ENCODE measurements around the gene RPS6KA4.
A peak's percentile ranks its signal among the peaks of the same experiment; 100 is the strongest.

The RPS6KA4 gene

DNA sequence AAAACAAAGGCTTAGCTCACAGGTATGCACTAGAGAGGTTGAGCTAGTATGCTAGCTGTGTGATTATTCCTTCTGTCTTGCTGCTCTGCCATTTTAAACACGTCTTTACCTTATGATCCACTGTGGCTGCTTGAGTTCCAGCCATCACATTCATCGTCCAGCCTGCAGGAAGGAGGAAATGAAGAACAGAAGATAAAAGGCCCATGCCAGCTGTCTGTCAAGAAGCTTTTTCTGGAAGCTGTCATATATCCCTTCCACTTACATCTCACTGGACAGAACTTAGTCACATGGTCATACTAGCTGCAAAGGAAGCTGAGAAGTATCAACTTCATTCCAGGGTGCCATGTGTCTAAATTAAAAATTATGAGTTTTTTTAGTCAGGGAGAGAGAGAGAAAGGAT, 31.6 kb upstream of the RPS6KA4 start:
- no peaks in the 10 kb centered on the region for H3K27me3 ChIP-seq (replicated peaks)
- TF ChIP-seq, protein P1, sequence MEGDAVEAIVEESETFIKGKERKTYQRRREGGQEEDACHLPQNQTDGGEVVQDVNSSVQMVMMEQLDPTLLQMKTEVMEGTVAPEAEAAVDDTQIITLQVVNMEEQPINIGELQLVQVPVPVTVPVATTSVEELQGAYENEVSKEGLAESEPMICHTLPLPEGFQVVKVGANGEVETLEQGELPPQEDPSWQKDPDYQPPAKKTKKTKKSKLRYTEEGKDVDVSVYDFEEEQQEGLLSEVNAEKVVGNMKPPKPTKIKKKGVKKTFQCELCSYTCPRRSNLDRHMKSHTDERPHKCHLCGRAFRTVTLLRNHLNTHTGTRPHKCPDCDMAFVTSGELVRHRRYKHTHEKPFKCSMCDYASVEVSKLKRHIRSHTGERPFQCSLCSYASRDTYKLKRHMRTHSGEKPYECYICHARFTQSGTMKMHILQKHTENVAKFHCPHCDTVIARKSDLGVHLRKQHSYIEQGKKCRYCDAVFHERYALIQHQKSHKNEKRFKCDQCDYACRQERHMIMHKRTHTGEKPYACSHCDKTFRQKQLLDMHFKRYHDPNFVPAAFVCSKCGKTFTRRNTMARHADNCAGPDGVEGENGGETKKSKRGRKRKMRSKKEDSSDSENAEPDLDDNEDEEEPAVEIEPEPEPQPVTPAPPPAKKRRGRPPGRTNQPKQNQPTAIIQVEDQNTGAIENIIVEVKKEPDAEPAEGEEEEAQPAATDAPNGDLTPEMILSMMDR (IDR thresholded peaks at IDR 0.05; ENCODE audit: low read depth, low read length, missing control alignments) = no peak
- no peak overlapping the region for H3K27ac ChIP-seq
- DNase-seq = no peak
- in situ Hi-C loops (cut with HindIII; ENCODE audit: low pct_ligation_motif_present, low sequenced_read_pairs) = no loop called here
- no peak overlapping the region for H3K4me3 ChIP-seq (ENCODE audit: low read depth, low read length)
- H3K36me3 ChIP-seq (replicated peaks) = peaks cover 5% of the 10 kb centered on the region

DNA sequence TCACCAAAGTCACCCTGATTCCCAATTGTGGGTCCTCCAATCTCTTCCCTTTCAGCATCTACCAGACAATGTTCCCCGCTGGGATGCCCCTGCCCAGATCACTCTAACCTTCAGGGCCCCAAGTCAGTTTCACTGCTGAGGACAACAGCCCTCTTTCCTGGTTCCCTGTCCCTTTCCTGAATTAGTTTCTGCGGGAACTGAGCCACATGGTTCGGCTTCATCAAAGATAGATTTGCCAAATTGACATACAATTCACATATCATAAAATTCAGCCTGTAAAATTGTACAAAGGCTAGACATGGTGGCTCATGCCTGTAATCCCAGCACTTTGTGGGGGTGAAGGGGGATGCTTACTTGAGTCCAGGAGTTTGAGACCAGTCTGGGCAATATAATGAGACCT, 31.0 kb upstream of the RPS6KA4 start:
- no peaks in the 10 kb centered on the region for H3K36me3 ChIP-seq (replicated peaks)
- TF ChIP-seq, protein P1 (IDR thresholded peaks at IDR 0.05; ENCODE audit: low read depth, low read length, missing control alignments) = no peak
- no peak overlapping the region for H3K4me3 ChIP-seq (ENCODE audit: low read depth, low read length)
- no peaks in the 10 kb centered on the region for H3K27me3 ChIP-seq (replicated peaks)
- H3K27ac ChIP-seq = no peak overlapping the region
- no peak for DNase-seq
- in situ Hi-C loops (cut with HindIII; ENCODE audit: low pct_ligation_motif_present, low sequenced_read_pairs) = no loop called here

DNA sequence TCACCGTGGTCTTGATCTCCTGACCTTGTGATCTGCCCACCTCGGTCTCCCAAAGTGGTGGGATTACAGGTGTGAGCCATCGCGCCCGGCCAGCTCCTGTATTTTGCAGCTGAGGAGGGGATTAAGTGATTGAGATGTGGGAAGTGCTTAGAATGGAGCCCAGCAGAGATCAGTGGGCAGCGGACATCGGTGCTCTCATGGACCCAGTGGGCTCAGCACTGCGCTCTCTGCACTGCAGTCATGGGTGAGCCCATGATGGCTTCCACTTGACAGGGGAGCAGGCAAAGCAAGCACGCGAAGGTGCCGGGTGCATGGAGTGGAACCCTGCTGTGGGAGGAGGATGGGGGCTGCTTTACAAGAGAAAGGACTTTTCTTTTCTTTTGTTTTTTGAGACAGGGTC, 28.1 kb upstream of the RPS6KA4 start:
- in situ Hi-C loops (cut with HindIII; ENCODE audit: low pct_ligation_motif_present, low sequenced_read_pairs) = no loop called here
- no peak for DNase-seq
- H3K36me3 ChIP-seq (replicated peaks) = no peaks in the 10 kb centered on the region
- no peak overlapping the region for H3K27ac ChIP-seq
- H3K4me3 ChIP-seq (ENCODE audit: low read depth, low read length) = no peak overlapping the region
- TF ChIP-seq, protein P1 (IDR thresholded peaks at IDR 0.05; ENCODE audit: low read depth, low read length, missing control alignments) = no peak
- no peaks in the 10 kb centered on the region for H3K27me3 ChIP-seq (replicated peaks)

GRCh38 chr11:64331569-64332371, 27.2 kb upstream of the RPS6KA4 start:
- DNase-seq = peak; percentile 84
- no peak overlapping the region for H3K4me3 ChIP-seq (ENCODE audit: low read depth, low read length)
- H3K36me3 ChIP-seq (replicated peaks) = no peaks in the 10 kb centered on the region
- H3K27ac ChIP-seq = no peak overlapping the region
- in situ Hi-C loops (cut with HindIII; ENCODE audit: low pct_ligation_motif_present, low sequenced_read_pairs) = no loop called here
- H3K27me3 ChIP-seq (replicated peaks) = no peaks in the 10 kb centered on the region
- TF ChIP-seq, protein P1 (IDR thresholded peaks at IDR 0.05; ENCODE audit: low read depth, low read length, missing control alignments) = peak; percentile 84

DNA sequence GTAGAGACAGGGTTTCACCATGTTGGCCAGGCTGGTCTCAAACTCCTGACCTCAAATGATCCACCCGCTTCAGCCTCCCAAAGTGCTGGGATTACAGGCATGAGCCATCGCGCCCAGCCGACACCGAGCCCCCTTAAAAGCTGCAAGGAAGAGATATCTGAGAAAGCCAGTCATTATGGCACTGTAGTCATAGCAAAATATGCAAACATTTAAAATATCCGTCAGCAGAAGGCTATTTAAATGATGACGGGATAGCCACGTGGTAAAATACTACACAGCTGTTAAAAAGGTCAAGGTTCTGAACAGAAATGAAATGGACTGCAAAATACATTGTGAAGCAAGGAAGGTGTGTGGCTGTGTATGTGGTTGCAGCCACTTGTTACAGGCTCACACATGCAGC, 25.4 kb upstream of the RPS6KA4 start:
- in situ Hi-C loops (cut with HindIII; ENCODE audit: low pct_ligation_motif_present, low sequenced_read_pairs) = no loop called here
- Histone ChIP-seq H3K27ac (no peak overlapping the region), H3K36me3 (replicated peaks) (no peaks in the 10 kb centered on the region), H3K4me3 (ENCODE audit: low read depth, low read length) (no peak overlapping the region), H3K27me3 (replicated peaks) (no peaks in the 10 kb centered on the region)
- TF ChIP-seq, protein P1 (IDR thresholded peaks at IDR 0.05; ENCODE audit: low read depth, low read length, missing control alignments) = no peak
- DNase-seq = no peak
